Measurements from ENCODE around the gene NFKBIL1. TPM values are rescaled to one million over a fixed set of nuclear protein-coding genes. Genes with fewer than 3 reads are reported as not detected.
"Not testable (repeated sequence)": the region's sequence is repeated elsewhere in the genome, so short reads cannot be mapped to it uniquely, and the experiment has no call there.

Gene NFKBIL1
- total RNA-seq = 20.6 and 27.7 TPM in 2 replicates

GRCh38 chr6:31546958-31547726 is at the start of gene NFKBIL1:
Gene NFKBIL1, plus strand, starts transcription at chr6:31547608. Its CDS starts 87 bp downstream, at chr6:31547695.
- DNase-seq (ENCODE audit: extremely low read depth, low read depth, low spot score) = peak; percentile 89

- DNase-seq (ENCODE audit: extremely low read depth, low read depth, low spot score) = no peak
These were observed 48.7 kb upstream of the NFKBIL1 start for GRCh38 chr6:31498748-31499147.

GRCh38 chr6:31499648-31500047 is 47.8 kb upstream of the NFKBIL1 start:
- not testable (repeated sequence) for DNase-seq (ENCODE audit: extremely low read depth, low read depth, low spot score)

- DNase-seq (ENCODE audit: extremely low read depth, low read depth, low spot score) = no peak
These were observed 44.8 kb upstream of the NFKBIL1 start for GRCh38 chr6:31502586-31502985.

- DNase-seq (ENCODE audit: extremely low read depth, low read depth, low spot score) = not testable (repeated sequence)
These were observed 38.4 kb upstream of the NFKBIL1 start for GRCh38 chr6:31509036-31509435.

GRCh38 chr6:31510007-31510406 is 37.4 kb upstream of the NFKBIL1 start:
- no peak for DNase-seq (ENCODE audit: extremely low read depth, low read depth, low spot score)

- no peak for DNase-seq (ENCODE audit: extremely low read depth, low read depth, low spot score)
These were observed 33.8 kb upstream of the NFKBIL1 start for GRCh38 chr6:31513456-31514165.

GRCh38 chr6:31521835-31522234 is 25.6 kb upstream of the NFKBIL1 start:
- DNase-seq (ENCODE audit: extremely low read depth, low read depth, low spot score) = no peak

- no peak for DNase-seq (ENCODE audit: extremely low read depth, low read depth, low spot score)
These were observed 21.9 kb upstream of the NFKBIL1 start for GRCh38 chr6:31525553-31525931.

- peak; percentile 77 for DNase-seq (ENCODE audit: extremely low read depth, low read depth, low spot score)
These were observed 21.3 kb upstream of the NFKBIL1 start for GRCh38 chr6:31525932-31526591.

GRCh38 chr6:31528307-31528777 is 19.1 kb upstream of the NFKBIL1 start:
- no peak for DNase-seq (ENCODE audit: extremely low read depth, low read depth, low spot score)

GRCh38 chr6:31528821-31529328 is 18.5 kb upstream of the NFKBIL1 start, which contains the start of gene MCCD1:
Gene MCCD1, plus strand, starts transcription at chr6:31528962. Its CDS starts 53 bp downstream, at chr6:31529015.
- no peak for DNase-seq (ENCODE audit: extremely low read depth, low read depth, low spot score)

- no peak for DNase-seq (ENCODE audit: extremely low read depth, low read depth, low spot score)
These were observed 17.9 kb upstream of the NFKBIL1 start for GRCh38 chr6:31529329-31530150.

GRCh38 chr6:31530659-31531058 is 16.7 kb upstream of the NFKBIL1 start:
- no peak for DNase-seq (ENCODE audit: extremely low read depth, low read depth, low spot score)

- no peak for DNase-seq (ENCODE audit: extremely low read depth, low read depth, low spot score)
These were observed 16.2 kb upstream of the NFKBIL1 start for GRCh38 chr6:31531162-31531561.

- no peak for DNase-seq (ENCODE audit: extremely low read depth, low read depth, low spot score)
These were observed 15.4 kb upstream of the NFKBIL1 start for GRCh38 chr6:31531771-31532643.

GRCh38 chr6:31532644-31533454 is 14.6 kb upstream of the NFKBIL1 start:
- no peak for DNase-seq (ENCODE audit: extremely low read depth, low read depth, low spot score)

GRCh38 chr6:31533455-31533841 is 14.0 kb upstream of the NFKBIL1 start:
- no peak for DNase-seq (ENCODE audit: extremely low read depth, low read depth, low spot score)

Measured in glomerular endothelial cell (primary cell).